Measurements from ENCODE around the gene PATE1.
"Not testable (repeated sequence)": the region's sequence is repeated elsewhere in the genome, so short reads cannot be mapped to it uniquely, and the experiment has no call there.

Gene PATE1

GRCh38 chr11:125745979-125746378 is at the start of gene PATE1:
Gene PATE1 (plus strand): TSS chr11:125746279. CDS start chr11:125746305, 26 bp downstream.
- no peak for FAIRE-seq

GRCh38 chr11:125701018-125701610 is 45.0 kb upstream of the PATE1 start:
- FAIRE-seq: no peak

GRCh38 chr11:125701858-125702621 is 44.0 kb upstream of the PATE1 start:
- no peak for FAIRE-seq

GRCh38 chr11:125704686-125705085 is 41.4 kb upstream of the PATE1 start:
- not testable (repeated sequence) for FAIRE-seq

- no peak for FAIRE-seq
Observed at GRCh38 chr11:125720781-125721180, 25.3 kb upstream of the PATE1 start.

- no peak for FAIRE-seq
Observed at GRCh38 chr11:125724125-125724524, 22.0 kb upstream of the PATE1 start.

- no peak for FAIRE-seq
Observed at GRCh38 chr11:125728969-125729368, 17.1 kb upstream of the PATE1 start.

GRCh38 chr11:125740617-125741016 is 5.5 kb upstream of the PATE1 start:
- no peak for FAIRE-seq

- no peak for FAIRE-seq
Observed at GRCh38 chr11:125743681-125744080, 2.4 kb upstream of the PATE1 start.

- no peak for FAIRE-seq
Observed at GRCh38 chr11:125750629-125751028, 4.5 kb downstream of the PATE1 start.

GRCh38 chr11:125756050-125756449 is 10.0 kb downstream of the PATE1 start:
- no peak for FAIRE-seq

- no peak for FAIRE-seq
Observed at GRCh38 chr11:125762445-125762844, 16.4 kb downstream of the PATE1 start.

GRCh38 chr11:125763483-125763882 is 17.4 kb downstream of the PATE1 start:
- FAIRE-seq: no peak

- no peak for FAIRE-seq
Observed at GRCh38 chr11:125766251-125766650, 20.2 kb downstream of the PATE1 start.

GRCh38 chr11:125768336-125769046 is 22.4 kb downstream of the PATE1 start:
- FAIRE-seq: no peak

- FAIRE-seq: no peak
Observed at GRCh38 chr11:125770583-125770982, 24.5 kb downstream of the PATE1 start.

- no peak for FAIRE-seq
Observed at GRCh38 chr11:125772834-125773505, 26.9 kb downstream of the PATE1 start.

GRCh38 chr11:125773516-125773915 is 27.4 kb downstream of the PATE1 start:
- FAIRE-seq: no peak

GRCh38 chr11:125777309-125777708 is 31.2 kb downstream of the PATE1 start:
- no peak for FAIRE-seq

GRCh38 chr11:125778728-125779127 is 32.6 kb downstream of the PATE1 start, which contains the start of gene PATE2:
Gene PATE2 (minus strand): TSS chr11:125778828. CDS start chr11:125778773, 55 bp downstream.
- FAIRE-seq: no peak

GRCh38 chr11:125784678-125785077 is 38.6 kb downstream of the PATE1 start:
- no peak for FAIRE-seq

- no peak for FAIRE-seq
Observed at GRCh38 chr11:125787827-125788226, 41.7 kb downstream of the PATE1 start, which contains the start of gene PATE3. Gene PATE3 (plus strand): TSS chr11:125788127. CDS start chr11:125788152, 25 bp downstream.

- FAIRE-seq: no peak
Observed at GRCh38 chr11:125790825-125791224, 44.7 kb downstream of the PATE1 start.
